CD4-positive, alpha-beta T cell treated with Interferon gamma for 1 hour (primary cell): ENCODE data around the gene KIAA0586.
"Not testable (repeated sequence)": the region's sequence is repeated elsewhere in the genome, so short reads cannot be mapped to it uniquely, and the experiment has no call there.

Experiments used
- DNase-seq: peaks from one replicate; pipeline ENCODE4 v3.0.0-alpha.2; 2020

Gene KIAA0586

GRCh38 chr14:58553959-58554358 is 126.4 kb downstream of the KIAA0586 start:
- DNase-seq = no peak

- no peak for DNase-seq
Measured at GRCh38 chr14:58555647-58556046, 128.1 kb downstream of the KIAA0586 start.

DNA sequence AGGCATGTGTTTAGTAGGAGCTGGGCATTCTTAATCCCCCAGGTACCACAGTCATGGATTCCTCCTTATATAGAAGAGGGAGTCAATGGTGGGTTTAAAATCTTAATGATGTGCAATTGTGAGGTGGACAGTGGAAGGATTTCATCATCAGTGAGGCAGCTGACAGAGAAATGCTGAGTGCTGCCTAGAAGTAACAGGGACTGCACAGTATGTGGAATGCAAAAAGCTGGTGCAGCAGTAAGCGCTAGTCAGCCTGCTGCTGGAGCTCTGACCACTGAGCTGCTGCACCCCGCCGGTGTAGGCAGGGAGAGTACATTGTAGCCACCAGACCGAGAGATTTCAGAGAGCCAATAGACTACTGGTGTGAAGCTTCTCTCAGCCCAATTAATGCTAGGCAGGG is 129.7 kb downstream of the KIAA0586 start:
- no peak for DNase-seq

DNA sequence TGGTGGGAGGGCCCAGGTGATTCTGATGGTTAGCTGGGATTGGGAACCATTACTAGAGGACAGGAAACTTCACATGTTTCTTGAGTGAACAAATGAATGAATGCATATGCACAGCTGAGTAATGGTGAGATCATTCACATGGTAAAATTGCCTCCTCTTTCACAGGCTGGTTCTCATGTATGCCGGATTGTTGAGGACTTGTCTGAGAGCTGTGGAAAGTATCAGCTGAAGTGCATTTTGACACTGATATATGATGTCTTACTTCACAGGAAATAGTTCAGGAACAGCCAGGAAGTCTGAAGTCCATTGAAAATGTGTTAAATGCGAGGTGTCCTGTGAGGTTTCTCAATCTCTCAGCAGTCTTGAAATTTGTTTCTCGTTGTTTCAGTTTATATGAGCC is 132.7 kb downstream of the KIAA0586 start:
- DNase-seq = no peak

DNA sequence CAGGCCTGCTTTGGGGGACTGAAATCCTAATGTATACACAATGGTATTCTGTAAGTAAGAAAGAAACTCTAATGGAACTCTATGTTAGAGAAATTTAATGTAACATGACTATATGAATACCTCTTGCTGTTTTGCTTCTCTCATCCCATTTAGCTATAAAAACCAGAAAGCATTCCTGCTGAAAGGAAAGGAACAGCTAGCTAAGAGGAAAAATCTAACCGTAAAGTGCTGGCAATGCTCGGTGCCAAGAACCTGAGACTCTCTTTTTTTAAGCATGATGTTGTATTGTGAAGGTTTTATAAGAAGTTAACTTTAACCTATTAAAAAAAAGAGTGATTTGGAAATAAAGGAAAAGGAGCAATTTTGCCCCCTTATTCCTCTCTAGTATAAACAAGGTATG is 134.6 kb downstream of the KIAA0586 start:
- DNase-seq = no peak

DNA sequence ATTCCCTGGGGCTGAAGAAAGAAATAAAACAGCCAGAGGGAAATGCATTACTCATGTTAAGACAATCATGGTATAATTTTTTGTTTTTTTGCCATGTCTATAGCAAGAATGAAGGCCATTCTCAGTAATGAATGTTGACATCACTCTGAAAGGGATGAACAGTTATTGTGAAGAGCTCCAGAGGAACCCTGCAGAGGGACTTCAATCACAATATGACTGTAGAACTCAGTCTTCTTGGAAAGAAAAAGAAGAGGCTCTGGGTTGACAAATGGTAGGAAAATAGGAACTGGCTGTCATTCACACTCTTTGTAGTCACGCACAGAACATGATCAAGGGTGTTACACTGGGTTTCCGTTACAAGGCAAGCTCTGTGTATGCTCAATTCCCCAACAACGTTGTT is 136.5 kb downstream of the KIAA0586 start:
- DNase-seq = no peak

DNA sequence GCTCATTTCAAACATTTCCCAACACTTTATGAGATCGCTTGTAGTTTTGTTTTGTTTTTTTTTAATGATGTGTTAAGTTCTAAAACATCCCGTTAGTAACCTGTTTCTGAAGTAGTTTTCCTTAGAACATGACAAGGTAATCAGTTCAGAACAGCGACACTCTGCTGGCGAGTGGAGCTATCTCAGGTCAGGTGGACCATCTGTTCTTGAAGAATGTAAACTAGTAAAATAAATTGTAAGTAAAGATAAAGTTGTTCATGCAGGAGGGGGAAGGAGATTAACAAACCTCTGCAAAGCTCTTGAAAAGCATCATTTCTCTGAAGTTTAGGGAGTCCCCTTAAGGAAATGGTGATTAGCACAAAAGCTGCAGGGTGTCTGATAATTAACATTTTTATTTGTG is 138.3 kb downstream of the KIAA0586 start:
- no peak for DNase-seq

- no peak for DNase-seq
Measured at GRCh38 chr14:58566979-58567378, 139.5 kb downstream of the KIAA0586 start.

DNA sequence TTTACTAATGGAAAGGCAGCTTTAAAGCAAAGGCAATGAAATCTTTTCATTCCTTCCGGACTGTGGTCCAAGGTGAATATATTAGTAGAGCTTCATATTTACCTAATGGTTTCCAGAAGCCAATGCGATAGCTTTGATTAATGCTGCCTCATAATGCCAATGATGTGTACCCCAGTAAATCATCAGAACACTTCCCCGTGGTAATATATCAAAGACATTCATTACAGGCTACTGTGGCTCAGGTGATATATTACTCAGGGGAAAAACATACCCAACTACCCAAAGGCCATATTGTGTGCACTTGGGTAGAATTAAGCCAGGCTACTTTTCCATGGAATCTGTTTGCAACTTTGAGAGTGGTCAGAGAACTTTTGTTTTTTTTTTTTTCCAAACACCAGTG is 140.8 kb downstream of the KIAA0586 start:
- DNase-seq = no peak

GRCh38 chr14:58571256-58571655 is 143.7 kb downstream of the KIAA0586 start:
- DNase-seq = no peak

- no peak for DNase-seq
Measured at GRCh38 chr14:58571769-58572472, 144.4 kb downstream of the KIAA0586 start.

DNA sequence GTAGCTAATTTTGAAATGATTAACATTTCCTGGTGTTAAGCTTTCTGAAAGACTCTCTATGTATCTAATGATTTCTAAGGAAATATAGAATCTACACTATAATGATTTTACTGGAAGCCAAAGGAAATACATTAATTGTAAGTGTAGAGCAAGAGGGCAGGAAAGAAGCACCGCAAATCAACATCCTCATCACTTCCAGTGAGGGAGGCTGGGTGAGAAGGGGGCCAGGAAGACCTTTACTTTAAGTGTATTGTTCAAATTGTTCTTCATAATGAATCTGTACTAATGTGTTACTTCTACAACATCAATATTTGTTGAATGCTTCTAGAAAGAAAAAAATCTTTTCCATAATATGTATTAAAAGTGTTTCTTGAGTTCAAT is 144.9 kb downstream of the KIAA0586 start:
- no peak for DNase-seq

DNA sequence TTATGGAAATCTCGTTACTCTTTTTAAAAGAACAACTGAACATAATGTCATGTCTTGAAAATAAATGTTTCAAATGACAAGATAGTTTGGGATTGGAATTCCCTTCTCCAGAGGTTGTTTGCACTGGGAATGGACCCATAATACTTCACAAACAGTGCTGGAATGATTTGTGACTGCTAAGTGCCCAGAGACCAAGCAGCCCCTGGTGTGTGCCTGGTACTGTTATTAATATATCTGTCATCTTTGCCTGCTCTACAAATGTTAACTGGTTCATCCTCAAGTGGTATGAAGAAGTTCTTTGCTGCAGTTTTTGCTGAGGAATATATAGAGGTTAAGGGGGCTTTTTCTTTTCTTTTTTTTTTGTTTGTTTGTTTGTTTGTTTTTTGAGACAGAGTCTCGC is 145.3 kb downstream of the KIAA0586 start:
- no peak for DNase-seq

DNA sequence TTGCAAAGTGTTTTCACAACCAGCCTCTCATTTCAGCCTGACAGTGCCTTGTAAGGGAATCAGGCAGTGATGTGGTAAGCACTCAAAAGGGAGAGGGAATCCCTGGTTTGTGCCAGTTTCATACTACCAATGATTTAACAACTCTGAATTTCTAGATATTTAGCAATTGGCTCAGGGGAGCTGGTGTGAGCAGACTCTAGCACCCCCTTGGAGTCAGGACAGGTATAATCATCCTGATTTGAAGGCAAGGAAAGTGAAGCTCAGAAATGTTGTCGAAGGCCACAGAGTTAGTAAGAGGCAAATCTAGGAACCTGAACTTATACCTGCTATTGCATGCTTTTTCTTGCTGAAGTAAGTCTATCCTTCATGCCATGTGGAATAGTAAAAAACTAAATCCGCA is 147.1 kb downstream of the KIAA0586 start:
- DNase-seq = no peak

DNA sequence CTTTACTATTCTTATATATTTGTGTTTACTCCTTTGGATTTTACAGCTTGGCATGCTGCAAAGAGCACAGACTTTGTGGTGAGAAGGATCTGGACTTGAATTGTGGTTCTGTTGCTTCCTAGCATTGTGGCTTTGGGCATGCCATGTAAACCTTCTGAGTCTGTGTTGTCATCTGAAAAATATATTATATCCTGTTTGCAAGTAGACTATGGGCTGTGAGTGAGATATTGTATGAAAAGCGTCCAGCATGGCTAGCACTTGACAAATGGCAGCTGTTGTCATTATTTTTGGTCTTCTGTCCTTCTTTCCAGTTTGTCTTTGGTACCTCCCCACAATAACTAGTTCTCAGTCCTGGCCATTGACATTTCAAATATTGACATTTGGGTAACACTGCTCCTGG is 148.4 kb downstream of the KIAA0586 start:
- DNase-seq = no peak

DNA sequence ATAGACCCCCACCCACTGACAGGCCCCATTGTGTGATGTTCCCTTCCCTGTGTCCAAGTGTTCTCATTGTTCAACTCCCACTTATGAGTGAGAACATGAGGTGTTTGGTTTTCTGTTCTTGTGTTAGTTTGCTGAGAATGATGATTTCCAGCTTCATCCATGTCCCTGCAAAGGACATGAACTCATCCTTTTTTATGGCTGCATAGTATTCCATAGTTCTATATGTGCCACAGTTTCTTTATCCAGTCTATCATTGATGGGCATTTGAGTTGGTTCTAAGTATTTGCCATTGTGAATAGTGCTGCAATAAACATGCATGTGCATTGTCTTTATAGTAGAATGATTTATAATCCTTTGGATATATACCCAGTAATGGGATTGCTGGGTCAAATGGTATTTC is 152.5 kb downstream of the KIAA0586 start:
- not testable (repeated sequence) for DNase-seq

DNA sequence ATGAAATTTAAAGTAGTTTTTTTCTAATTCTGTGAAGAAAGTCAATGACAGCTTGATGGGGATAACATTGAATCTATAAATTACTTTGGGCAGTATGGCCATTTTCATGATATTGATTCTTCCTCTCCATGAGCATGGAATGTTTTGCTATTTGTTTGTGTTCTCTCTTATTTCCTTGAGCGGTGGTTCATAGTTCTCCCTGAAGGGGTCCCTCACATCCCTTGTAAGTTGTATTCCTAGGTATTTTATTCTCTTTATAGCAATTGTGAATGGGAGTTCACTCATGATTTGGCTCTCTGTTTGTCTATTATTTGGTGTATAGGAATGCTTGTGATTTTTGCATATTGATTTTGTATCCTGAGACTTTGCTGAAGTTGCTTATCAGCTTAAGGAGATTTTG is 153.9 kb downstream of the KIAA0586 start:
- DNase-seq = not testable (repeated sequence)

DNA sequence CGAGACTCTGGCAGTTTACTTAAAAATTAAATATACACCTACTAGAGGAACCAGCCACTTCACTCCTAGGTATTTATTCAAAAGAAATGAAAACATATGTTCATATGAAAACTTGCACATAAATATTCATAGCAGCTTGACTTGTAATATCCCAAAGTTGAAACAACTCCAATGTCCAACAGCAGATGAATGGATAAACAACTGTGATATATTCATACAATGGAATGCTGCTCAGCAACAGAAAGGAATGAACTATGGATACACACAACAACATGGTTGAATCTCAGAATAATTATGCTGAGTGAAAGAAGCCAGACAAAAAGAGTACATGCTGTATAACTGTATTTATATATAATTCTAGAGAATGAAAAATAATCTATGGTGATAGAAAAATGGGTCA is 156.9 kb downstream of the KIAA0586 start:
- DNase-seq = no peak

DNA sequence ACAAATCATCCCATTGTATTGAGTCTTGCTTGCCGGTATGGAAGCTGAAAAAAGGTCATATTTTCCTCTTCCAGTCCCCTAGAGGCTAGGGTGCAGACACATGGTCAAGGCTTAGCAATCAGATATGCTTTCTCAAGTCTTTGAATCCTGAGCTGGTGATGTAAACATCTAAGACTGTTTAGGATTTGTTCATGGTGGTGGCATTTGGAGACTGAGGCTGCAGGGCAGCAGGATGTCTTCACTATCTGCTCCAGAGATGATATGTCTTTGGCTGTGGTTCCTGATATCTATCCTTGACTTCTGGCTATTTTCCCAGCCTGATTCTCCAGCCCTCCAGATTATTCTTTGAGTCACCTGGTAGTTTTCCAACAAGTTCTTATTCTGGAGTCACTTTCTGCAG is 159.8 kb downstream of the KIAA0586 start:
- DNase-seq = no peak

DNA sequence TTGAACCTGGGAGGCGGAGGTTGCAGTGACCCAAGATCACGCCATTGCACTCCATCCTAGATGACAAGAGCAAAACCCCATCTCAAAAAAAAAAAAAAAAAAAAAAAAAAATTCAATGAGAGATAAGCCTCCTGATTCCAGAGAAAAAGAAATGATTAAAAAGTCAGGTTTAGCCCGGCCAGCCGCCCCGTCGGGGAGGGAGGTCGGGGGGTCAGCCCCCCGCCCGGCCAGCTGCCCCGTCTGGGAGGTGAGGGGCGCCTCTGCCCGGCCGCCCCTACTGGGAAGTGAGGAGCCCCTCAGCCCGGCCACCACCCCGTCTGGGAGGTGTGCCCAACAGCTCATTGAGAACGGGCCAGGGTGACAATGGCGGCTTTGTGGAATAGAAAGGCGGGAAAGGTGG is 160.8 kb downstream of the KIAA0586 start:
- DNase-seq = not testable (repeated sequence)

- DNase-seq = no peak
Measured at GRCh38 chr14:58593977-58594376, 166.5 kb downstream of the KIAA0586 start.

DNA sequence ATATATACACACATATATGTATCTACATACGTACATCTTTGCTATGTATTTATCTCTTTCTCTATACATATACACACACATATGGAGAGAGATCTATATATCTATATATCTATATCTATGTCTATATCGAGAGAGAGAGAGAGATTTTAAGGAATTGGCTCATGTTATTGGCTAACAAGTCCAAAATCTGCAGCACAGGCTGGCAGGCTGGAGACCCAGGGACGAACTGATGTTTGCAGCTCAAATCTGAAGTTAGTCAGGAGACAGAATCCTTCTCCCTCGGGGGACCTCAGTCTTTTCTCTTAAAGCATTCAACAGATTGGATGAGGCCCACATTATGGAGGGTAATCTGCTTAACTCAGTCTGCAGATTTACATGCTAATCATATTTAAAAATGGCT is 169.5 kb downstream of the KIAA0586 start:
- DNase-seq = no peak

- DNase-seq = no peak
Measured at GRCh38 chr14:58598028-58598803, 170.7 kb downstream of the KIAA0586 start.

DNA sequence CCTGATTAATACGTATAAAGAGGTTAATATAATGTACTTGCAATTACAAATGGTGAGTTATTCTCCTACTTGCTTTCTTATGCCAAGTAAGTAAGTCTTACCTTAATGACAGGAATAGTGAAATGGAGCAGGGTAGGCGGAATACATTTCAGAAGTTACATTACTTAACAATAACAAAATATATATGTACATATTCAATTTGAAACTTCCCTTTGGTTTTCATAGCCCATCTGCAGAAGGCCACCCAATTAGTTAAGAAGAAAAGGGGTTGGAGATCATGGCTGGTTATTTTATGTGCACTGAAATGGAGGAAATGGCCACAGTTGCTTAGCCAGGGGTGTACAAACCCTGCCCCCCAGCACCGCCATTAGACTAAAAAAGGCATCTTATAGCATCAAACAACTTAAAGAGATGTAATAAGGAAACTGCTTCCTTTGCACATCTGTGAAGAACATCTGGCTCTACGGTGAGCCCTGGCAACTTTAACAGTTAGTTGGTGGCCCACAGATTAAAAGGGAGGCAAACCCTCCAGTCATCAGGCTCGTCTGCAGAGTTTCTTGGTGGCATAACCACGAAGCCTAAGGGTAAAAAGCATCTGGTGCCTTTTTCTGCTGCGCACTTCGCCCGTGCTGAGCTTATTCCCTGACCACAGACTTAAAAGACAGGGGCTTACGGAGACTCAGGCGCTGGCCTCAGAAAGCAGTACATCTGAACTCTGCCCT is 171.4 kb downstream of the KIAA0586 start:
- no peak for DNase-seq
